ENCODE results near the gene UNC13D.
"Not testable (repeated sequence)": the region's sequence is repeated elsewhere in the genome, so short reads cannot be mapped to it uniquely, and the experiment has no call there.

Gene UNC13D

GRCh38 chr17:75873587-75874322, 29.6 kb upstream of the UNC13D start:
- TF ChIP-seq CTCF (IDR thresholded peaks at IDR 0.05; ENCODE audit: low read depth, low read length), result no peak
- H3K4me3 ChIP-seq (ENCODE audit: low read depth, low read length), result no peak overlapping the region
- no peak for DNase-seq (ENCODE audit: low read depth, low spot score)
- in situ Hi-C loops (cut with HindIII; ENCODE audit: low sequenced_read_pairs), result no loop called here

- H3K4me3 ChIP-seq (ENCODE audit: low read depth, low read length), result no peak overlapping the region
- TF ChIP-seq CTCF (IDR thresholded peaks at IDR 0.05; ENCODE audit: low read depth, low read length), result no peak
- in situ Hi-C loops (cut with HindIII; ENCODE audit: low sequenced_read_pairs), result no loop called here
- peak; percentile 80 for DNase-seq (ENCODE audit: low read depth, low spot score)
These were observed 28.5 kb upstream of the UNC13D start for GRCh38 chr17:75872434-75873351.

- in situ Hi-C loops (cut with HindIII; ENCODE audit: low sequenced_read_pairs); DNase-seq (ENCODE audit: low read depth, low spot score); H3K4me3 ChIP-seq (ENCODE audit: low read depth, low read length): not testable (repeated sequence)
These were observed 26.0 kb upstream of the UNC13D start for GRCh38 chr17:75870228-75870627.

GRCh38 chr17:75869282-75870141, 25.3 kb upstream of the UNC13D start:
- TF ChIP-seq CTCF (IDR thresholded peaks at IDR 0.05; ENCODE audit: low read depth, low read length), result no peak
- H3K4me3 ChIP-seq (ENCODE audit: low read depth, low read length), result no peak overlapping the region
- in situ Hi-C loops (cut with HindIII; ENCODE audit: low sequenced_read_pairs), result no loop called here
- DNase-seq (ENCODE audit: low read depth, low spot score), result peak; percentile 30

GRCh38 chr17:75868730-75869281, 24.6 kb upstream of the UNC13D start:
- in situ Hi-C loops (cut with HindIII; ENCODE audit: low sequenced_read_pairs); DNase-seq (ENCODE audit: low read depth, low spot score); H3K4me3 ChIP-seq (ENCODE audit: low read depth, low read length): not testable (repeated sequence)

- in situ Hi-C loops (cut with HindIII; ENCODE audit: low sequenced_read_pairs); DNase-seq (ENCODE audit: low read depth, low spot score): not testable (repeated sequence)
These were observed 21.4 kb upstream of the UNC13D start for GRCh38 chr17:75865404-75866188.

GRCh38 chr17:75864887-75865286, 20.7 kb upstream of the UNC13D start:
- in situ Hi-C loops (cut with HindIII; ENCODE audit: low sequenced_read_pairs); DNase-seq (ENCODE audit: low read depth, low spot score); H3K4me3 ChIP-seq (ENCODE audit: low read depth, low read length): not testable (repeated sequence)

More at GRCh38 chr17:75865404-75866188, 21.4 kb upstream of the UNC13D start:
- not testable (repeated sequence) for H3K4me3 ChIP-seq (ENCODE audit: low read depth, low read length)

Data from astrocyte of the spinal cord (primary cell).